ENCODE measurements around the gene FGF21.
A peak's percentile ranks its signal among the peaks of the same experiment; 100 is the strongest.
"Not testable (repeated sequence)": the region's sequence is repeated elsewhere in the genome, so short reads cannot be mapped to it uniquely, and the experiment has no call there.

FGF21 gene, protein sequence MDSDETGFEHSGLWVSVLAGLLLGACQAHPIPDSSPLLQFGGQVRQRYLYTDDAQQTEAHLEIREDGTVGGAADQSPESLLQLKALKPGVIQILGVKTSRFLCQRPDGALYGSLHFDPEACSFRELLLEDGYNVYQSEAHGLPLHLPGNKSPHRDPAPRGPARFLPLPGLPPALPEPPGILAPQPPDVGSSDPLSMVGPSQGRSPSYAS

DNA sequence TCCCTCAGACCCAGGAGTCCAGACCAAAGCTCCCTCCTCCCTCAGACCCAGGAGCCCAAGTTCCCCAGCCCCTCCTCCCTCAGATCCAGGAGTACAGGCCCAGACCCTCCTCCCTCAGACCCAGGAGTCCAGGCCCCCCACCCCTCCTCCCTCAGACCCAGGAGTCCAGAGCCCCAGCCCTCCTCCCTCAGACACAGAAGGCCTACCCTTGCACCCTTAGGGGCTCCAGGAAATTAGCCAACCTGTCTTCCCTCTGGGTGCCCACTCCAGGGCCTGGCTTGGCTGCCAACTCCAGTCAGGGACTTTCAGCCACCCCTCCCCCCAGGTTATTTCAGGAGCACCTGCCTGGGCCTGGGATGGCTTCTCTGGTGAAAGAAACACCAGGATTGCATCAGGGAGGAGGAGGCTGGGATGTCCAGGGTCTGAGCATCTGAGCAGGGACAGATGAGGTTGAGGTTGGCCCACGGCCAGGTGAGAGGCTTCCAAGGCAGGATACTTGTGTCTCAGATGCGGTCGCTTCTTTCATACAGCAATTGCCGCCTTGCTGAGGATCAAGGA is at the start of gene FGF21:
FGF21 (plus strand) TSS at position 441 of the 558 bp plus-strand sequence. CDS start 713 bp downstream, outside the sequence.
- peak; percentile 82 for DNase-seq

DNA sequence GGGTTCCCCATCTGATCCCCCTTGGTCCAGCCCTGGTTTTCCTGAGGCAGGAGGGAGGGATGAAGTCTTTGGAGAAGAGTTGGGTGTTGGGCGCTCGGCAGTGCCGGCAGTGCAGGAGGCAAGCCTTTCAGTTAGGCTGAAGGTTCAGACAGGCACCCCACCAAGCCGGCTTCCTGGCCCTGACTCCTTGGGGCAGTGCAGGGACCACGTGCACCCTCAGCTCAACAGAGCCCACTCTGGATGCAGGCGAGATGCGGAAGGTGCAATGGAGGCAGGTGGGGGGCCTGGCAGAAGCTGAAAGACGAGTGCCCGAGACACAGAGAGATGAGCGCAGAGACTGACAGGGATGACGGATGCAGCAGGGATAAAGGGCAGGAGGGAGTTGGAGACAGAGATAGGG is 46.9 kb upstream of the FGF21 start:
- DNase-seq: no peak

DNA sequence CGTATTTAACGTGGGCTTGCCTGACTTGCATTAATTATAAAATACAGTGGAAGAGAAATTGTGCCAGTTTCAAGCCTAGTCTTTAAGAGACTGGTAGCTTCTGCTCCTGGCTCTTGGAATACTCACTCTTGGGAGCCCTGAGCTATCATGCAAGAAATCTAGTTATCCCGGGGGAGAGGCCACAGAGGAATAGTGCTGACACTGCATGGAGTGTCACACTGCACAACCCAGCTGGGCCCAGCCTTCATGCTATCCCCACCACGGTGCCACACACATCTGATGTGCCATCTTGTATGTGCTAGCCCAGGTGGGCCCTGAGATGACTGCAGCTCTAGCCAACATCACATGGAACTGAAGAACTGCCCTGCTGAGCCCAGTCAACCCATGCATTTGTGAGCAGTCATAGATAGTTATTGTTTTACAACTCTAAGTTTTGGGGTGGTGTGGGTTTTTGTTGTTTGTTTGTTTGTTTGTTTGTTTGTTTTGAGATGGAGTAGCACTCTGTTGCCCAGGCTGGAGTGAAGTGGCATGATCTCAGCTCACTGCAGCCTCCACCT is 44.1 kb upstream of the FGF21 start:
- no peak for DNase-seq

DNA sequence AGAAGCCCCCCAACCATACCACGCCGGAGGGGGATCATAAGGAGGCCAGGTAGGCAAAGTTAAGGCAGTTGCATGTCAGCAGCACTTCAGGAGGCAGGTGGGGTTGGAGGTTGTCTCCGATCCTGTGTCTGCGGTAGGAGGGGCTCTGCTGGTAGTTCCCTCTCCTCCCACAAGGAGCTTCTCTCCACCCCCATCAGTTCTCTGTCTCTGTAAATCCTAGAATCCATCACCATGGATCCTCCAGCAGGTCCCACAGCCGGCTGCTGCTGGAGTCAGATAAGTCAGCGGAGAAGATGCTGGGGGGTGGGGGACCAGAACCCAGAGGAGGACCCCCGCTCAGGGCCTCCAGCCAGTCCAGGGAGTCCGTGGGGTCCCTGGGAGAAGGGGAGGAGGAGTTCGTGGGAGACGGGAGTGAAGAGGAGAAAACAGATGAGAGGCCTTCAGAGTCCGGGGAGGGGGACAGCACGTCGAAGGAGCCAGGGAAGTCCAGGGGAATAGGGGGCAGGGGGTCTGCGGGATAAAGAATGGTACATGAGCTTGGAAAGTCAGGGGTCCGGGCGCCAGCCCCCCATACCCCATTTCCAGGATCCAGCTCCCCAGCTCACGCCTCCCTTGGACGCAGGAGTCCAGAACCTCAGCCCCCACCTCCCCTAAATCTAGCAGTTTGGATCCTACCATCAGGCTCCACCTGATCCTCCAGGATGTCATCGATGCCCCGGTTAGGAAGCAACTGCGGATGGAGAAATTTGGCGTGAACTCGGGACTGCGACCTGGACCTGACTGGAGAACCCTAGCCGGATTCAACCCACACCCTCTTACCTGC is 42.1 kb upstream of the FGF21 start:
- DNase-seq: peak; percentile 68

DNA sequence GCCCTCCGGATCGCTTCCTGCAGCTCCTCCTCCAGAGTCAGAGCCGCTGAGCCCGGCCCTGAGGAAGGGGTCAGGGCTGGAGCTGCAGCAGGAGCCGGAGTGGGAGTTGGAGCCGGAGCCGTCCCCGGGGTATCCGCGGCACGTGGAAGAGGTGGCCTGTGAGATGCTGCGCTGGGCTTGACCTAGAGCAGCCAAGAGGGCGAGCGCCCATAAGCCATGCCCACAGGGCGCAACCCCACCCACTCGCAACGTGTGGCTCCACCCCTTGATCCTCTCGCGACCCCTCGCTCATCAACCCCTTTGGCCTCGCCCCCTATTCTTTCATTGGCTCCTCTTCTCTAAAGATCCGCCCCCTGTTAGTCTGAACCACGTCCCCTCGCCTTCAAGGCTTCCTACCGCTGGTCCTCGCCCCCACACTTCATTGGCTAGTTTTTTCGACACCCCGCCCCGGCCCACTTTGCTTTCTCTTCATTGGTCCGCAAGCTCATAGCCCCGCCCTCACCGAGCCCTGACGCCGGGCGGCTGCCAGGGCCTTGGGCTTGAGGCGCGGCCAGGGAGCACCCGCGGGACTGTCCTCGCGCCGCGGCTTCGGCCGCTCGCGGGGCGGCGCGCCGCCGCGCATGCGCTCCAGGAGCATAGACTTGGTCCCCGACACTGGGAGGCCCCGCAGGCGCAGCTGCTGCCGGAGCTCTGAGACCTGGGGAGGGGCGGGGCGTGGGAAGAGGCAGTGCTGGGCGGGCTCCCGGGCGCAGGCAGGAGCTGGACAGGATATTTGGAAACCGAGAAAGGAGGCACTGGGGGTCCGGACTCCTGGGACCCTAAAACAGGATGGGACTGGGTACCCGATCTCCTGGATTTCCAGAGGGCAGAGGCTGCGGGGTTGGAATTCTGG is 41.2 kb upstream of the FGF21 start:
- DNase-seq: peak; percentile 99

DNA sequence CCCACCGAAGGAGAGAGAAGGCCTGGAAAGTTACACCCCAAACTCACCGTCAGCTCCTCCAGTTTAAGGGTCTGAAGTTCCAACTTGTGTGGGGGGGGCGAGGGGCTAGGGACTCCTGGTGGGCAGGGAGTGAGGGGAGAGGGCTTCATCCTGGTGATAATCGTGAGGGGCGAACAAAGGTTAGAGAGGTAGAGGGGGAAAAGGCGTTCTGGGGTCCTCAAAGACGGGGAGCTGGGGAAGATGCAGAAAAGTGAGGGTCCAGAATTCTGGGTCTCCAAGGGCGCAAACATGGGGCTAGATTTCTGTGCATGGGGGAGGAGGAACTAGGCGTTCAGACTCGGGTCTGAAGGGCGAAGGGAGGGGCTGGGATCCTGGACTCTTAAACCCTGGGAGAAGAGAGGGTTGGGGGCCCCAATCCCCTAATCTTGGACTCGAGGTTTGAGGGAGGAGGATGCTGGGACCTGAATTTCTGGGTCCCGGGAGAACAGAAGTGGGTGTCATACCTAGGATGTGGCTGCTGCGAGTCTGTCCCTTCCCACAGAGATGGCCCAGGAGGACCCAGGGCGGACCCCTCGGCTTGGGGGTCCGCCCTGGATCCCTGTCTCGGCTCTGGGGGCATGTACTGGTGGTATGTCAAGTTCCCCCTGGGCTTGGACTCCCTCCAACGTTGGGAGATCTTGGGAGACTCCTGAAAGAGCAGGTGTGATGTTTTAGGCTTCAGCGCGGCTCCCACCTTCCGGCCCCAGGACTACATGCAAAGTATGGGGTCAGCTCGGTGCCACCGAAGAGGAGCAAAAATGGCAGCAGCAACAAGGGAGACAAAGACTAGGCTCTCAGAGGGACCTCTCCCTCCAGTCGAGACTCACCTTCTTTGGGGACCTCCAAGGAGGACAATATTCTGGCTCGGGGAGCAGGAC is 40.3 kb upstream of the FGF21 start:
- no peak for DNase-seq

DNA sequence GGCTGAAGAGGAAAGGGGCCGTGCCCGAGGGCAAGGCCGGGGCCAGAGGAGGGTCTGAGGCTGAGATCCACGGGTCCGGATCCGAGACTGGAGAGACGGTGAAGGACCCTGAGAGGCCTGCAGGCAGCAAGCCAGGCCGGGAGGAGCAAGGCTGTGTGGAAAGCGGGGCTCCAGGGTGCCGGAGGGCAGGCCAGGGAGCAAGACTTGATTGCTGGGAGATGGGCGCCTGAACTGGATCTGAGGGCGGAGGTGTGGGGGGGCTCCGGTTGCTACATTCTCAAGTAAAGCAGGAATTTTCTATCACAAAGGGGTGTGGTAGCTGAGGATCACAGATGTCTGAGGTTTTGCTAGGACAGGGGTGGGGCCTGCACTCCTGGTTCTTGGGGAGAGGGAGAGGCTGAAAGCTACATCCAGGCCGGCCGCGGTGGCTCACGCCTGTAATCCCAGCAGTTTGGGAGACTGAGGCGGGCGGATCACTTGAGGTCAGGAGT is 39.6 kb upstream of the FGF21 start:
- no peak for DNase-seq

DNA sequence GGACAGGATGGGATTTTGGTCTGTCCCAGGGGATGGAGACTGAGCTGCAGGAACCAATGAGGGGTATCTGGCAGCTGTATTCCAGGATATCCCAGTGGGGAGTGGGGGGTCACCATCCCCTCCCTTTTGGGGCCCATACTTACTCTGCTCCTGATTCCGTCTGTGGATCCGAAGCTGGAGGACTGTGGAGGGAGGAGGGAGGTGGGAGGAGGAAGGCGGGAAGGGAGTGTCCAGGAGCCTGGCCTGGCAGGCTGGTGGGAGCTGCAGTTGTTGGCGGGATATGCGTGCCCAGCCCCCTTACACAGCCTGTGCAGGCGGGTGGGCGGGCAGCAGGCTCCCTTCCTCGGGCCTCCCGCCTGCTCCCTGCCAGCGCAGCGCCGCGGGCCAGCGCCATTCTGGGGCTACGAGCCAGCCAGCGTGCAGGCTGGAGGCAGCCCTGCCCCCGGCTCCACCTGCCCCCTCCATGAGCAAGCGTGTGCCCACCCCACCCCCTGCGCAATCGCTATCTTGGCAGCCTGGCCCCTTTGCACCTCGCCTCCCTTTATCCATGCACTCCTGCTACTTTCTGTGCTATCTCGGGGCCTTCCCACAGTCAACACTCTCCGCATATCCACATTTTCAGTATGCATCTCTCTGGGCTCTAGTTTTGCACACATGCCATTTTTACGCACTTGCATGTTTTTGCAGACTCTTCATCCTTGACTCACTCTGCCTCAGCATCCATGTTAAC is 38.6 kb upstream of the FGF21 start:
- peak; percentile 50 for DNase-seq

DNA sequence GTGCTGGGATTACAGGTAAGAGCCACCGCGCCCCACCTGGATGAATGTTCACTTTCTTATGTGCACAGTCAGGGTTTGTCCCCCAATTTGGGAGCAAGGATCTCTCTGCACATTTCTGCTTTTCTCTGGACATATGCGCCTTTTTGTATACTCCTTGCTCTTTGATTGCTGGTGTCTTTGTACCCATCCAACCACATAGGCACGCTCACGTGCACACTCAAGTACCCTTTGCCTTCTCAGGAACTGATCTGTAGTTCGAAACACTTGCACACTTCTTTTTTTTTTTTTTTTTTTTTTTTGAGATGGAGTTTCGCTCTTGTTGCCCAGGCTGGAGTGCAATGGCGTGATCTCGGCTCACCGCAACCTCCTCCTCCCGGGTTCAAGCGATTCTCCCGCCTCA is 37.2 kb upstream of the FGF21 start:
- not testable (repeated sequence) for DNase-seq

DNA sequence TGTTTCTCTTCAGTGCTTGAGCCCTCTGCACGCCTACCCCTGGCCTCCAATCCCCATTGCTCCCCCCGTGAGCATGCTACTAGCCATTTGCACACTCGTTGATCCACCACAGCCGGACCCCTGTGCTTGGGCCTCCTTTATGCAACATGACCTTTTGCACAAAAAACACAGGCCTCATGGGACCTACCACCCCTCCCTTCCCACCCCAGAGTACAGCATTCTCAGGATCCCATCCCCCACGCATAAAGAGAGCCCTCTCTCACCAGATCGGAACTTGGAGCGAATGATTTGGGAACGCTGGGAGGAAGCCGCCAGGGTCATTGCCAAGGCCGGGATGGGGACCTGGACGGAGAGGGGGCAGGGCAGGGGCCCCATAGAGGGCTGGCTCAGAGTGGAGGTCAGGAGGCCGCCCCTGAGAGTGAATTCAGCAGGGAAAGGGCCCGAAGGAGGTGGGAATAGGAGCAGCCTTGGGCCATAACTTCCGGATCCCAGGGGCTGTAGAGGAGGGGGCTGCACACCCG is 36.6 kb upstream of the FGF21 start:
- no peak for DNase-seq

DNA sequence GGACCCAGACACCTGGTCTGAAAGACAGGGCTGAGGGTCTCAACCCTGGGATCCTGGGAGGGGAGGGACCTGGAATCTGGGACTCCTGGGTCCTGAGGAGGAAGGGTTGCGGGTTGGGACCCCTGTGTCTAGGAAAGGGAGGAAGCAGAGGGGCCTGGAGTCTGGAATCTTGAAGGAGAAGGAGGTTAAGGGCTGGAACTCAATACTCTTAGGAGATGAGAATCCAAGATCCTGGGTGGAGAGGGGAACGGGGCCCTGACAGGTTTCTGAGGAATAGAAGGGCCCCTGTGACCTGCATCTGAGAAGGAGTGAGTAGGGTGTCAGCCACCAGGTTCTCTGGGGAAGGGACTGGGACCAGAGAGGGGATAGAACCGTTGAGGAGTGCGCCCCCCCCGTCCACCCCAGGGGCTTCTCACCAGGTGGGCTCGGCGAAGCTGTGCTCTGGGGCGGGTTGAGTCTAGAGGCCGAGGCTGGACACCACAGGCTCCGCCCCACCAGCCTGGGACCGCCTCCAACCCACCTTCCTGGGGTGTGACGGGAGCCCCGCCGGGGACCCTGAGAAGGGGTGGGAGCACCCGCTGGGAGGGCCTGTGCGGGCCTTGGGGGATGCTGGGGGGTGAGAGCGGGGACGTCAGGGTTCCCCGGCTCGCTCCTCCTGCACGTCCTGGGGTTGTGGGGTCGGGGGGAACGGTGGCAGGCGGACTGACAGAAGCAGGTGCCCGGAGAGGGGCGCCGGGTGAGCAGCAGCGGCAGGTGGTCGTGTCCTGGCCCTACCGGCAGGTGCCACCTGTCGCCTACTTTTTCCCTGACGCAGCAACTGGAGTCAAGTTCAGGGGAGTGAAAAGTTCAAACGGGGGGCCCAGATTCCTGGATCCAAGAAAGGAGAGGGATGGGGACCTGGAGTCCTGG is 35.8 kb upstream of the FGF21 start, which contains the start of gene MAMSTR:
MAMSTR (minus strand) TSS at position 463 of the 909 bp plus-strand sequence. CDS start 694 bp downstream, outside the sequence.
- DNase-seq: no peak

DNA sequence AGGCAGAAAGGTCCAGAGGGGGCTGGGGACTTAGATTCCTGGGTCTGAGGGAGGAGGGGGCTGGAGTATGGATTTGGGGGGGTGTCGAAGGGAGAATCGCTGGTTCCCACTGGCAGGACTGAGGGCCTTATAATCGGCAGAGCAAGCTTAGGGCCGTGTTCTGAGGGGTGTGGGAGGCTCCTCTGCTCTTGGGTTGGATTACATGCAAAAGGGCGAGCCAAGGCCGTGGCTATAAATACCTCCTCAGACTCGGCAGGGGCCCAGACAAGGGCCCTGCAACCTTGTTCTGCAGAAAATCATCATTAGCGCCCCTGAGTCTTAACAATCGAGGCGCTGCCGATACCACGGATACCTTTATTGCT is 35.1 kb upstream of the FGF21 start:
- no peak for DNase-seq

DNA sequence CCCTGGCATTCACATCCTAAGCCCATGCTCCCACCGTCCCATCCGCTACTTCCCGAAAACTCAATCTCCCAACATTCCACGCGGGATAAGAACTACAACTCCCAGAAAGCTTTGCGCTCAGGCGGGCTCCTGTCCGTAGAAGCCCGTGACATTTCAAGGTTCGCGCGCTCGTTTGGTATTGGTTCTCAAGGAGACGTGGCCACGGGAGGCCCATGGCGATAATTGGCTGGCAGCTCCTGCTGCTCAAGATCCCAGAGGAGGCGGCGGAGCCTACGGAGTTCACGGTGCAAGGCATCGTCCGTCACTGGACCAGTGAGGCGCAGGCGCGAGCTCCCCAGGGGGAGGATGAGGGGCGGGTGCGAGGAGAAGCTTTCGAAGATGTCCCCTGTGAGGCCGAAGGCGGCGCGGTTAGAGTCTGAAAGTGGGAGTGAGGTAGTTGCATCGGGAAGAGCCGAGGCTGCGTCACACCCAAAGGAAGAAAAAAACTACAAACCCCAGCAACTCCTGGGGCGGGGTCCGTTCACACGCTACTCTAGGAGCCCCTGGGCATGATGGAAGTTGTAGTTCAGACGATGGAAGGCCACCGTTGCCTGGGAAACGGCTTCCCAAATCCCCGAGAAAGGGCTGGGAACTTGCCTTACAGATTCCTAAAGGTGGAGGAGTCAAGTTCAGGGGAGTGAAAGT is 34.6 kb upstream of the FGF21 start:
- DNase-seq: peak; percentile 97

DNA sequence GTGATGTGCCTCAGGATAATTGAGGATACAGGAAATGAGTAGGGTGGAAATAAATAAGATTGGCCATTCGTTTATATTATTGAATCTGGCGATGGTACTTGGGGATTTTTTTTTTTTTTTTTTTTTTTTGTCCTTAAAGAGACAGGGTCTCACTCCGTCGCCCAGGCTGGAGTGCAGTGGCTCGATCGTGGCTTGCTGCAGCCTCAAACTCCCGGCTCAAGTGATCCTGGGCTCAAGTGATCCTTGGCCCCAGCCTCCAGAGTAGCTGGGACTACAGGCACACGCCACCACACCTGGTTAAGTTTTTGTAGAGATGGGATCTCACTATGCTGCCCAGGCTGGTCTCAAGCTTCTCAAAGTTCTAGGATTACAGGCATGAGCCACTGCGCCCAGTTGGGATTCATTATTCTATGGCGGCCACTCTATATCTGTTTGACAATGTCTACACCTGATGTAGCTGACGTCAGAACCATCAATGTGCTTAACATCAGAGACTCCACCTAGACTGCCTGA is 33.1 kb upstream of the FGF21 start:
- no peak for DNase-seq

DNA sequence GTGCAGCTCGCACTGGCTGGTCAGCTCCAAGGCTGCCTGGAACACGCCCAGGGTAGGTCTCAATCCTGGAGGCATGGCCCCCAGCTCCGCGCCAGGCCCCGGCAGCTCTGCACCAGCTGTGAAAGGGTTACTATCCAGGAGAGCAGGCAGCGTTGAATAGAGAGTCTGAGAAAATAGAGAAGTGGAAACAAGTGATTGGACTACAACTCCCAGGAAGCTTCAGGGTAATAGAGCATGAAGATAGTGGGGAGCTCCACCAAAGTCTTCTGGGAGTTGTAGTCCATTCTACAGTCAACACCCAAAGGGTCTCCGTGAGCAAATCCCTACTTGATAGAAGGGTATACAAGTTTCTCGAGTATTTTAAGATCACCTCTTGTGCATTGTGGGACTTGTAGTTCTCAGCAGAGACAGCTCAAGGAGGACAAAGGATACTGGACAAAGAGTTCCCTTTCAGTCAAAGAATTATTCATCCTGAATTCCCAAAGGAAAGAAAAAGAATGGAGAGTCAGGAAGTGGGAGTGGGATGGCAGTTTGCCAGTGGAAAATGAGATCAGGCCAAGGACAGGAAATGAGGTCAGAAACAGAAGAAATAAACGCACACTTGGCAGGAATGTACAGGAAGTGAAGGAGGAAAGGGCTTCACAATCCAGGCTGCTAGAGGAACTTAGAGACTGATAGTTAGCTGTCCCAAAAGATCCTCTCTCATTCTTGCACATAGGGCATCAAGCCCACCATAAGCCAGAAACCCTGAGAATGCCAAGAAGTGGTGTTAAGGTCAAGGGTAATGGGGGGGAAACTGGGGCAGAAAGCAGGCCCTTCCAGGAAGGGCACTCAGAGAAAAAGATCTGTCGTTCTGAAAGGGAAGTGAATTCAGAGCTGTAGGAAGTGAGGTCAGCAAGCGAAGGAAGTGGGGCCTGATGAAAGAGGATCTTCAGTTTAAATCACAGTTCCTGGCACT is 30.2 kb upstream of the FGF21 start:
- no peak for DNase-seq

DNA sequence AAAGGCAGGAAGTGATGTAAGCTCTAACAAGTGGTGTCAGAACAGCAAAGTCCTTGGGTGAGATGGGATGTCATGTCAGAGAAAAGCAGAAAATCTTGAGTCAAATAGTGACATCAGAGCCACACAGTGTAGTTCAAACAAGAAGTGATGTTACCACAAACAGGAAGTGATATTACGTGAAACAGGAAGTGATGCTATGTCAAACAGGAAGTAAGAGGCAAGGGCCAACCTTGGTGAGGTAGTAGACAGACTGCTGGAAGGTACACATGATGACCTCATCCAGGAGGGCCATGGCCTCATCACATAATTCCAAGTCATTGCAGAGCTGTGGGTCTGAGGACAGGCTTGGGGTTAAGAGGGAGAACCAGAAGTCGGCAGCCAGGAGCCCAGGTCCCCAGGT is 28.8 kb upstream of the FGF21 start:
- DNase-seq: no peak
